ENCODE results near the gene TMEM141.
"Not testable (repeated sequence)": the region's sequence is repeated elsewhere in the genome, so short reads cannot be mapped to it uniquely, and the experiment has no call there.

TMEM141 gene

DNA sequence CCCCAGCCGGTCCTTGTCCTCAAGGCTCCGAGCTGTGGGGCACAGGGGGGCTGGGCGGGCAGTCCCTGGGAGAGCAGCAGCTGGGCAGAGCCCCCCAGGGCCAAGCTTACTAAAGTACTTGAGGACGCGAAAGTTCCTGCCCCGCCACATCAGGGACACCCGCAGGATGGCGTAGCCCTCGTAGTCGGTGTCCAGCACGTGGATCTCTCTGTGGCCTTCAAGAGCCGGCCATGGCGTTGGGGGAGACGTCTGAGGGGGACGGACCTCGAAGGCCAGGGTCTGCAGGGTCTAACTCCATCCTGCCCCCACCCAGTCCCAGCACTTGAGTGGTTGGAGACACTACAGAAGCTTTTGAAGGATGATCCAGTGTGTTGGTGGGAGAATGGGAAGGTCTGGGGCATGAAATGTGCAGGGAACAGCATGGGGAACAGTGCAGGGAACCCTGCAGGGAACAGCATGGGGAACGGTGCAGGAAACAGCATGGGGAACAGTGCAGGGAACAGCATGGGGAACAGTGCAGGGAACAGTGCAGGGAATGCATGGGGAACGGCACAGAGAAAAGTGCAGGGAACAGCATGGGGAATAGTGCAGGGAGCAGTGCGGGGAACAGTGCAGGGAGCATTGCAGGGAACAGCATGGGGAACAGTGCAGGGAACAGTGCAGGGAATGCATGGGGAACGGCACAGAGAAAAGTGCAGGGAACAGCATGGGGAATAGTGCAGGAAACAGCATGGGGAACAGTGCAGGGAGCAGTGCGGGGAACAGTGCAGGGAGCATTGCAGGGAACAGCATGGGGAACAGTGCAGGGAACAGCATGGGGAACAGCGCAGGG, 35.6 kb upstream of the TMEM141 start:
- not testable (repeated sequence) for DNase-seq

DNA sequence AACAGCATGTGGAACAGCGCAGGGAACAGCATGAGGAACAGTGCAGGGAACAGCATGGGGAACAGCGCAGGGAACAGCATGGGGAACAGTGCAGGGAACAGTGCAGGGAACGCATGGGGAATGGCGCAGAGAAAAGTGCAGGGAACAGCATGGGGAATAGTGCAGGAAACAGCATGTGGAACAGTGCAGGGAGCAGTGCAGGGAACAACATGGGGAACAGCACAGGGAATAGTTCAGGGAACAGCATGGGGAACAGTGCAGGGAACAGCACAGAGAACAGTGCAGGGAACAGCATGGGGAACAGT, 35.1 kb upstream of the TMEM141 start:
- no peak for DNase-seq

DNA sequence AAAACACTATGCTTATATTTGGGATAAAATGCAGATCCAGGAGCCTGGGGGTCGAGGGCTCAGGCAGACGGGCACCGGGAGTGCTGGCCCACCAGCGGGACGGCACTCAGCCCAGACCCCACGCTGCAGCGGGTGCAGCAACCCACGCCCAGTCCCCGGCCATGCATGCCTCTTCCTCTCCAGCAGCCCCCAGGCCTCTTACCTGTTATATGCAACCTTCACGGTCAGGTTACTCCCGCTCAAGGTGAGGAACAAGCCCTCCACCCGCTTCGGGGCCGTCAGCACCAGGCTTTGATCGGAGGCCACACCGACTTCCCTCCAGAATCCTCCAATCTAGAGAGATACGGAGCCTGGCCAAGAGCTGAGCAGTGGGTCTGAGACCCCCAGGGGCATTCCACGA, 34.3 kb upstream of the TMEM141 start:
- DNase-seq, result no peak

DNA sequence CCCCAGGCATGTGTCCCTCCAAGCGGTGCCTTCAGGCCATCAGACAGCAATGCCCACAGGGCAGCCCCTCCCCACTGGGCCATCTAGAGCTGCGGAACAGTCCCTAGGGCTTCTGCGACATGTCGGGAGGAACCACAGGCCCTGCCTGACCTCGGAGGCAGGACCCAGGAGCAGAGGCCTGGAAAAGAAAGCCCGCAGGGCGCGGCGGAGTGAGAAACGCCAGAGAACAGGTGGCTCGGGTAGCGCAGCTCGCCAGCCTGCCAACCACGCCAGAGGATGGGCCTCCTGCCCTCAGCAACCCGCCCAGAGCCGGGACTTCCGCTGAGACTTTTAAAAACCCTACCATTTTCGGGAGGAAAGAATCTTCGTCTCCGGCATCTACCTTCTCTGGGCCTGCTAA, 33.8 kb upstream of the TMEM141 start:
- no peak for DNase-seq

DNA sequence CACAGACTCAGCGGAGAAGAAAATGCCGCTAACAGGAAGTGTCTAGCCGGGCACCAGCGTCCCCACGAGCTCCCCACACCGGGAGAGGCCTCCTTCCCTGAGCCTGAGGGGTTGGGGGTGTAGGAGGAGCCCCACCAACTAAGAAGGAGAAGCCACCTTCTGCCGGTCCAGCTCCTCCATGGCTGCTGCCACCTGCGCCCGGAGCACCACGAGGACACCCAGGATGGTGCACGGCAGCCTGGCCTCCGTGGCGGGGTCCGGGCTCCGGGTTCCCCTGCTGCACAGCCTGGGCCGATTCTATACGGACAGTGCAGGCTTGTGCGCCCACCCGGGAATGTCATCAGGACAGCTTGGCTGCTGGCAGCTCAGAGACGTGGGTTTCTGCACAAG, 33.4 kb upstream of the TMEM141 start:
- no peak for DNase-seq

DNA sequence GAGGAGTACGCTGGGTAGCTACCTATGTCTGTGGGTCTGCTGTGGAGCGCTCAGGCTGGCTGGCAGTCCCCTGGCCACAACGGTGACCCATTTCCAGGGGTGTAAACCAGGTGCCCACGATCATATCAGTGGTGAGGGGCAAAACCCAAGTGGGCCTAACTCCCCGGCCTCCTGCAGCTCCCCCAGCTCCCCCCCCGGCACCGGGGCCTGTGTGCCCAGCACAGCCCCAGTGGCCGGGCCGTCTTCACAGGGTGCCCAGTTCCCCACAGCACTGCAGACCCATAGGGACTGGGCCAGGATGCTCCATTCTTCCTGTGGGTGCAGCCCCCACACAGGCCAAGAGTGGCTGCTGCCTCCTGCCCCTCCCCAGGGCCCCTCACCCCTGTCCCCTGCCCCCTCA, 32.1 kb upstream of the TMEM141 start:
- no peak for DNase-seq

DNA sequence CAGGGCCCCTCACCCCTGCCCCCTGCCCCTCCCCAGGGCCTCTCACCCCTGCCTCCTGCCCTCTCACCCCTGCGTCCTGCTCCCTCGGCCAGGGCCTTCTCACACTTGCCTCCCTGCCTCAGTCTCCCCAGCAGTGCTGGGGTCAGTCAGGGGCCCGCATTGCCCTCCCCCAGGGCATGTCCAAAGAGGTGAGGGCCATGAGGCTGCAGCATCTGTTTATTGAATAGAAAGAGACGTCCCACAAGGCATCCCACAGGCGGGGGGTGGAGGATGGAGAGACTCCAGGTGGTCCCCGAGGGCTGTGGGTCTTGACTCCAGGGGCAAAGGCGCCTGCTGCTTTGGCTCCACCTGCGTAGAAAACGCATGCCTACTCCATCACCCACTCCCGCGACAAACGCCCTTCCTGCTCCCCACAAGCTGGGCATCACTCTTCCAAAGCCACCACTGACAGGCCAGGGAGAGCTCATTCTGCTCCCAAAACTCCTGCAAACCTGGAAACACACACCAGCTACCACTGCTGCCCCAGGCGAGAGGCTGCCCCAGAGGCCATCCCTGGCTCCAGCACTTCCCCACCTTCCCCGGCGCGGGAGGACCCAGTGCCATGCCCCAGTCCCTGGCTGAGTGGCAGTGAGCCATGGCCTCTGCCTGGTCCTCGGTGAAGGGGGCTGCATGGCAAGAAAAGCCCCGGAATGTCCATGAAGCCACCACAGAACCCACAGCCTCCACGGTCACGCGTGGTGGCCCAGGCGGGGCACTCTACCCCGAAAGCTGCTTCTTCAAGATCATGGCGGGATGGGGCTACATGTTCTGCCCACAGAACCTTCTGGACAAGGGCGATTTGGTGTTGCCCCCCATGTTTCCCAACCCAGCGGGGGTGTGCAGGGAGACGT, 31.5 kb upstream of the TMEM141 start:
- no peak for DNase-seq

DNA sequence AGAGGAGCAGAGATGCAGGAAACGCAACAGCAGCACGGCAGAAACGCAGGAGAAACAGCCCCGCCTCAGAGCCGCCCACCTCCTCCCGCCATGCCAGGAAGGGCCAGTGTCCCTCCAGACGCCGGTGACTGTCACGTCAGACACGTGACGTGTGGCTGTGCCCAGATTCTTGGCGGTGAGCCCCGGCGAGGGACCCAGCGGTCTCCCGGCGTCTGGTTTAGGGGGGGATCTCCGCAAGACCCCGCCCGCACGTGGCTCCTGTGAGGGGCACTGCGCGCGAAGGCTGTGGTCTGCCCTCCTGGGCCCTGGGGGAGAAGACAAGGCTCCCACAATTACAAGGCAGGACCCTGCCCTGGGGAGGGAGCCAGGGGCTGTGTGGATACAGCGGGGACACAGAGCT, 30.7 kb upstream of the TMEM141 start:
- DNase-seq, result no peak

DNA sequence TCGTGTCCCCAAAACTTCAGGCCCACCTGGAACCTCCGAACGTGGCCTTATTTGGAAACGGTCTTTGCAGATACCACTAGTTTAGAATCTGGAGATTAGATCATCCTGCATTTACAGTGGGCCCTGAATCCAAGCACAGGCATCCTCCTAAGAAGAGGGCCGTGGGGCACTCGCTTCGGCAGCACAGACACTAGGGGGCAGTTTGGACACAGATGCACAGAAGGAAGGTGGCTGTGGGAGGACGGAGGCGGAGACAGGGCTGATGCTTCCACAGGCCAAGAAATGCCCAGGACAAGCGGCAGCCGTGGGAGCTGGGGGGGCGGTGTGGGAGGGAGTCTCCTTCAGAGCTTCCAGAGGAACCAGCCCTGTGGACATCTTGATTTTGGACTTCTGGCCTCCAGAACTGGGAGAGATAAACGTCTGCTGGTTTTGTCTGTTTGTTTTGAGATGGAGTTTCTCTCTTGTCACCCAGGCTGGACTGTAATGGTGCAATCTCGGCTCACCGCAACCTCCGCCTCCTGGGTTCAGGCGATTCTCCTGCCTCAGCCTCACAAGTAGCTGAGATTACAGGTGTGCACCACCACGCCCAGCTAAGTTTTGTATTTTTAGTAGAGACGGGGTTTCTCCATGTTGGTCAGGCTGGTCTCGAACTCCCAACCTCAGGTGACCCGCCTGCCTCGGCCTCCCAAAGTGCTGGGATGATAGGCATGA, 30.2 kb upstream of the TMEM141 start:
- peak; percentile 53 for DNase-seq

DNA sequence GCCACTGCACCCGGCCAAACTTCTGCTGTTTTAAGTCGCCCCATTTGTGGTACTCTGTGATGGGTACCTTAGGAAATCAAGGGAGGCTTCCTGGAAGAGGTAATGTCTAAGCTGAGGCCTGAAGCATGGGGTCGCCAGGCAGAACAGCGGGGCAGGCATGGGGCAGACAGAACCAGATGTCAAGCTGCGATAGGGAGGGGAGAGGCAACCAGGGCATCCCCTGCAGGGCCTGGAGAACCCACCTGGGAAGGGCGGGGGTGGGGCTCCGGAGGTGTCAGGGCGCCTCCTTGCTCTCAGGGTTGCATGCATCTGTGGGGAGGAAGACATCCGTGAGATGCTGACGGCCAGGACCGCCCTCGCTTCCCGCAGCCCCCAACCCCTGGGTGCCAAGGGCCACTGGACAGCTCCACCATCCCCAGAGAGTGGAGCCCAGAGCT, 29.6 kb upstream of the TMEM141 start:
- DNase-seq, result no peak

DNA sequence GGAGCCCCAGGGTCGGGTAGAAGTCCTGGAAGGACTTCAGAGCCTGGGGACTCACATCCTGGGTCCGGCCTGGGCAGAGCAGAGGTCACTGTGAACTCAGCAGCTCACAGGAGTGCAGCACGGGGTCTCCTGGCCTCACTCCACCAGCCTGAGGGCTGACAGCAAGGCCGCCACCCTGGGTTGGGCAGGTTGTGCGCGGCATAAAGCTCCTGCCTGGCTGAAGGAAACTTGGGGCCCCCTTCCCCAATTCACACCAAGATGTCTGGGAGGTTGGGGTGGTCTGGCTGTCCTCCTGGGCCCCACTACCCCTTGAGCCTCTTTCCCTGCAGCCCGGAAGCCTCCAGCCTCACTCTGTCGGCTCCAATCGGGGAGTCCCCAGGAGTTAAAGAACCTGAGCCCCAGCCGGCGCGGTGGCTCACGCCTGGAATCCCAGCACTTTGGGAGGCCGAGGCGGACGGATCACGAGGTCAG, 28.9 kb upstream of the TMEM141 start:
- DNase-seq, result no peak

DNA sequence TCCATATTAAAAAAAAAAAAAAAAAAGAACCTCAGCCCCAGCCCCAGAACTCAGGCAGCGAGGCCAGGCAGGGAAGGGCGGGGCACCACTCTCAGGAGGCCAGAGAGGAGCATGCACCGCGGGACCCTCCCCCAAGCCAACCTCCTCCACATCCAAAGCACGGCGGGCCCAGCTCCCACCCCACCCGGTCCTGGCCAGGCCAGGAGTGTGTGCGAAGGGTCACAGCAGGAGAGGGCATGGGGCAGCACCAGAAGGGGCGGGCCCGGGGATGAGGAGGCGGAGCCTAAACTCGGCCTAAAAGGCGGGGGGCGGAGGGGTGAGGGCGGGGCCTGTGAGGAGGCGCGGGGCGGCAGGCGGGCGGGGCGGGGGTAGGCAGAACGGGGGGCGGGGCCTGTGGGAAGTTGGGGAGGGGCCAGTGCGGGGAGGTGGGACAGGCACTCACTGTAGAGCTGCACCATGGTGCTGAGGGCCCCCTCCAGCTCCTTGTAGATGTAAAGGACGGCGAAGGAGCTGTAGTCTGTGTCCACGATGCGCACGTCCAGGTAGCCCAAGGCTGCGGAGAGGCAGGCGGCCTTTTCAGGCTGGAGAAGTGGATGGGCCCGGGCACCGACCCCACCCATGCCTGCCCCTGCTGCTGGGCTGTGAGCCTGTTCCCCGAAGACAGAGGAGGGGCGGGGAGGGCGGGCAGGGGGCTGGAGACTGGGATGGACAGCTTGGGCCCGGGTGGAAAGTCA, 28.1 kb upstream of the TMEM141 start:
- peak; percentile 4 for DNase-seq

DNA sequence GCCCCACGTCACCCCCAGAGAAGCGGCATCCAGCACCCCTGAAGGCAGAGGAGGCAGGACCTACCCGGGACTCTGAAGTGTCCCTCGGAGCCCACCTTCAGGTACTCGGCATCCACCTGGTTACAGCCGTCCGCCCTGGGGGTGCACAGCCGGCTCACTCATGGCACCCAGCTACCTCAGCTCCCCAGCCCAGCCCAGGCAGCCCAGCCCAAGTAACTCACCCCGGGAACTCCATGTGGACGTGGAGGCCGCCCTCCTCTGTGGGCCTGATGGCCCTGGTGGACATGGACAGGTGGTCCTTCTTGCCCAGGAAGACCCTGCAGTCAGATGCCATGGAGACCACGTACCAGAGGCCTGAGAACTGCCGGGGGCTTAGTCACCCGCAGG, 27.5 kb upstream of the TMEM141 start:
- no peak for DNase-seq

DNA sequence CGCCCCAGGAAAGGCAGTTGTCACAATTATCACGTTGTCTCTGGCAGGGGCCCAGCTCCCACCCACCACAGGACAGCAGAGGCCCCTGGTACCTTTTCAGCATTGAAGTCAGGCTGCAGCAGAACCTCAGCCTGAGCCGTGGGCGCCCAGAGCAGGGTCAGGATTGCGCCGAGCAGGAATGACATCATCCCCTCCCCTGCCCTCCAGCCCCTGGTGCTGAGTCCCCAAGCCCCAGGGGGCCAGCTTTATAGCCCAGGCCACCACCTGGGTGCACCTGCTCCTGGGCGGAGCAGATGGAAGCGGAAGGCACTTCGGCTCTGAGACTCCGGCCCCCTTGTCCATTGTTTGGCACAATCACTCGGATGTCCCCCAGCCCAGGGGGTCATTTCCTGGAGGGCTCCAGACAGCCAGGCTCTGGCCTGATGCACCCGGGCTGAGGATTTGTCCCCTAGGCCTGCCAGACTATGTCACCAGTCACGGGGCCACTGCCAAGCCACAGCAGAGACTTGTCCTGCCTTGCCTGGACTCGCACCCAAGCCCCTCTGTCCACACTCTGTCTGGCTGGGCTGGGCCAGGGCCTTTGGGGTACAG, 26.7 kb upstream of the TMEM141 start, which contains the start of gene LCN15:
Gene LCN15, minus strand, starts transcription at position 218 of the 591 bp plus-strand sequence. Its CDS starts 30 bp downstream, at position 188.
- DNase-seq, result no peak

DNA sequence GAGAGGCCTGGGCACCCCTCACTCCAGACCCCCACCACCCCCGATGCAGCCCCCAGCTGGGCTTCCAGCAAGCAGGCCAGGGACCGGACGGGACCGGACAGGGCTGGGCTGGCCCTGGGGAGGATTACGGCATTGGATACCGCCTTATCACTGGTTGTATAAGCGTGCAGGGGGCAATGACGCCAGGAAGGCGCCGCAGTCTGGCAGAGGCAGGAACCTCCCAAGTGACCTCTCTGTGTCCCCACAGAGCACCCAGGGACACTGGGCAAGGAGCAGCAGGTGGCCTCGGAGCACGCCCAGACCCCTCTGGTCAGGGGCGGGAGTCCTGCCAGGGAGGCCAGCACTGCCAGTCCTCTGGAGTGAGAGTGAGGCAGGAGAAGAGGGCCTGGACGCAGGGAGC, 26.1 kb upstream of the TMEM141 start:
- DNase-seq, result no peak

DNA sequence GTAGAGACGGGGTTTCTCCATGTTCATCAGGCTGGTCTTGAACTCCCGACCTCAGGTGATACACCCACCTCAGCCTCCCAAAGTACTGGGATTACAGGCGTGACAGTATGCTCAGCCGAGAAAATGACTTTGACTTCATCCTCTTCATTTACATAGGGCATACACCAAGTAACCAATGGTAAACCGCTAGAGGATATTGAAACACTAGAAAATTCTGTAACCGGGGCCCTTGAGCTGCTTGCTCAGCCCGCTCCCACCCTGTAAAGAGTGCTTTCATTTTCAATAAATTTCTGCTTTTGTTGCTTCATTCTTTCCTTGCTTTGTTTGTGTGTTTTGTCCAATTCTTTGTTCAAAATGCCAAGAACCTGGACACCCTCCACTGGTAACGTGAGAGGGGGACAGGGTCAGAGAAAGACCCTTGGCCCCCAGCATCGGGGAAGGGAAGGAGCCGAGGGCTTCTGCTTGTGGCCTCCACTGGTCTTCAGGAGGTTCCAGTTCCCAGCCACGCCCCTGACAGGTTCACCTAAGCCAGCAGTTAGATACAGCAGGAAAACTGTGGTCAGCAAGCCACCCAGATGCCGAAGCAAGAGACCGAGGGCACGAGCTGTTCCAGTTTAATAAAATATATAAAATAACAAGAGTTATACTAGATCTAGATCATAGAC, 25.3 kb upstream of the TMEM141 start:
- not testable (repeated sequence) for DNase-seq

DNA sequence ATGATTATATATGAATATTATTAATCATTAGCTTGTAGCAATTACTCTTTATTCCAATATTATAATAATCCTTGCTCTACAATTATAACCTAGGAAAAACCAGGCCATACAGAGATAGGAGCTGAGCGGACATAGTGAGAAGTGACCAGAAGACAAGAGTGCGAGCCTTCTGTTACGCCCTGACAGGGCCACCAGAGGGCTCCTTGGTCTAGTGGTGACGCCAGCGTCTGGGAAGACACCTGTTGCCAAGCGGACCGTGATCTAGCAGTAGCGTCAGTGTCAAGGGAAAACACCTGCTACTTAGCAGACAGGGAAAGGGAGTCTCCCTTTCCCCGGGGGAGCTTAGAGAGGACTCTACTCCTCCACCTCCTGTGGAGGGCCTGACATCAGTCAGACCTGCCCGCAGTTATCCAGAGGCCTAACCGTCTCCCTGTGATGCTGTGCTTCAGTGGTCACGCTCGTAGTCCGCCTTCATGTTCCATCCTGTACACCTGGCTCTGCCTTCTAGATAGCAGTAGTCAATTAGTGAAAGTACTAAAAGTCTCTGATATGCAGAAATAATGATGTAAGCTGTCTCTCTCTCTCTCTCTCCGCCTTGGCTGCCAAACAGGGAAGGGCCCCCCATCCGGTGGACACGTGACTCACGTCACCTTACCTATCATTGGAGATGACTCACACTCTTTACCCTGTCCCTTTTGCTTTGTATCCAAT, 24.6 kb upstream of the TMEM141 start:
- peak; percentile 24 for DNase-seq

DNA sequence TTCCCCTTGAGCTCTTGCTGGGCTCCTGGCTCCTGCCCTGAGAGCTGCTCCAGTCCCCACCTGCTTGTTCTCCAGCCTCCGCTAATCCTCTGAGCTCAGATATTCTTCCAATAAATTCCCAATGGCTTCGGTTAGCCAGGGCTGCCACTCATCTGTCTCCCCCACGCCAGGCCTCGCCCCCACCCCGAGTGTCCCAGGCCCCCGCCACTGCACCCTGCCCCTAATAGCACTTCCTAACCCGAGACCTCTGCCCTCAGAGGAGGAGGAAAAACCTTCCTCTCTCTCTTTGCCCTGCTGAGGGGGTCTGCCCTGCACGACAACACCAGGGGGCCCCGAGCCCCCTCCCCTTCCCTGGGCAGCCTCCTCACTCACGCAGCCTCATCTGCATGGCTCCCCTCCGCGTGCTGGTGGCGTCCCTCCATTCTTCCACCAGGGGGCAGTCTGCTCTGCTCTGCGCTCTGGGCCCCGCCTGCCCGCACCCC, 21.4 kb upstream of the TMEM141 start:
- no peak for DNase-seq

DNA sequence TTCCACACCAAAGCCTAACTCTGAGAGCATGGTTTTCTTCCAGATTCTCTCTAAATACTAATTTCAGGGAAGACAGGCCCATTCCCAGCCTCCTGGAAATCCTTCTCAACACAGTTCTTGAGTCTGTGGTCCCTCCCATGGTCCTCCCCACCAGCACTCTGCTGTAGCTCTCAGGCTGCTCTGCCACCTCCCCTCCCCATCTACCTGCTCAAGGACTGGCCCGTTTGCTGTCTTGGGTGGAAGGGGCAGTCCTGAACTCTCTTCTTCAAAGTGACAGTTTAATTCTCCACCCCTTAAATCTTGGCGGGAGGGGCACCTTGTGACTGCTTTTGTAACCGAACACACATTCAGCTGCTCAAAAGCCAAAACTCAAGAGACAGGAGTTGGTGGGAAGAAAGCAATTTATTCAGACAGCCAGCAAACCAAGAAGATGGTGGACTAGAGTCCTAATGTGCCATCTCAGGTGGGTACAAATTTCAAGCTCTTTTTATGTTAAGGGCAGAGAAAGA, 19.2 kb upstream of the TMEM141 start:
- DNase-seq, result no peak

DNA sequence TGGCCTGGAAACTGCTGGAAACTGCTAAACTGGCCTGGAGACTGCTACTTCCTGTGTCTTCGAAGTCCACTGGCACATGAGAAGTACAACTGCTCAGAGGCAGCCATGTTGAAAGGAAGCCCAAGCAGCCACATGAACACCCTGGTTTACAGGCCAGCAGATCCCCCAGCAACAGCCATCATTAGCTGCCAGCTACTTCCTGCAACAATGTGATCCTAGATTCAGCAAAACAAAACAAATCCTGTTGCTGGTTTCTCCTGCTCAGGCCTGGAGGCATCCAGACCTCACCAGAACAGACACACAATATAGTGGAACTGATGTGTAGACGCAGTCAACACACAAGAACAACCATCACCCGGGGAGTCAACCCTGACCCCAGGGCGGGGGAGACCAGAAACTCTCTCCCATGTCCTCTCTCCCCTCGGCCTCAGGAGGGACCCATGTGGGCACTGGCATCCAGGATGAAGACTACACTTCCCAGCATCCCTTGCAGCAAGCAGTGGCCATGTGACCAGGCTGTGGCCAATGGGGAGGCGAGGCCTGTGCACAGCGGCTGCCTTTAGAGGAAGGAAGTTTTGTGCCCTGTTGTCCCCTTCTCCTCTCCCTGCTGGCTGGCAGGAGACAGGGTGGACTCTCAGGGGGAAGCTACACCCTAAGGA, 17.6 kb upstream of the TMEM141 start:
- no peak for DNase-seq
